Measurements from ENCODE around the gene PTBP2. TPM values are rescaled to one million over a fixed set of nuclear protein-coding genes. Genes with fewer than 3 reads are reported as not detected.

PTBP2 gene
- total and polyA plus RNA-seq, 8 donors = 4.5 to 376 (median 26.0) TPM

DNA sequence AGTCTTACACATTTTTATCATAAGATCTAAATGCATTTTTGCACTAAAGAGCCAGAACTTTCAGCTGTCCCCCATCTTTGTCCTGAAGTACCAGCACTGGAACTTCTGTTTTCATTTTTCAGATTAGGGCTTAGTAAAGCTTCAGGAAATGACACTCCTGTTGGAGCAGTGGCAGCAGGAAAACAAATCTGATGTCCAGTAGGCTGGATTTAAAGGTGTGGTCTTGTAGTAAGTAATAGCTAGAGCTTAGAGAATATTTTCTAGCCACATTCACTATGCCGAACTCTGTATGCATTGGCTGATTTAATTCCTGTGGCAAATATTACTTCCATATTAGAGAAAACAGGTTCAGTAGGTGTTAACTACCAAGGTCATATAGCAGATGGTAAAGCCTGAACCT lies 103.6 kb downstream of the PTBP2 start:
- Histone ChIP-seq H3K27ac (no peak overlapping the region), H3K27me3 (no peaks in the 10 kb centered on the region), H3K9me3 (no peaks in the 10 kb centered on the region), H3K36me3 (peaks cover 0 to 5% (median 2%) of the 10 kb centered on the region in 4 donors), H3K4me1 (no peaks in the 10 kb centered on the region), H3K4me3 (no peak overlapping the region)
- TF ChIP-seq POLR2AphosphoS5 (IDR thresholded peaks at IDR 0.05) (no peak), EP300 (IDR thresholded peaks at IDR 0.05) (no peak), POLR2A (IDR thresholded peaks at IDR 0.05) (no peak)
- TF ChIP-seq, protein P1, sequence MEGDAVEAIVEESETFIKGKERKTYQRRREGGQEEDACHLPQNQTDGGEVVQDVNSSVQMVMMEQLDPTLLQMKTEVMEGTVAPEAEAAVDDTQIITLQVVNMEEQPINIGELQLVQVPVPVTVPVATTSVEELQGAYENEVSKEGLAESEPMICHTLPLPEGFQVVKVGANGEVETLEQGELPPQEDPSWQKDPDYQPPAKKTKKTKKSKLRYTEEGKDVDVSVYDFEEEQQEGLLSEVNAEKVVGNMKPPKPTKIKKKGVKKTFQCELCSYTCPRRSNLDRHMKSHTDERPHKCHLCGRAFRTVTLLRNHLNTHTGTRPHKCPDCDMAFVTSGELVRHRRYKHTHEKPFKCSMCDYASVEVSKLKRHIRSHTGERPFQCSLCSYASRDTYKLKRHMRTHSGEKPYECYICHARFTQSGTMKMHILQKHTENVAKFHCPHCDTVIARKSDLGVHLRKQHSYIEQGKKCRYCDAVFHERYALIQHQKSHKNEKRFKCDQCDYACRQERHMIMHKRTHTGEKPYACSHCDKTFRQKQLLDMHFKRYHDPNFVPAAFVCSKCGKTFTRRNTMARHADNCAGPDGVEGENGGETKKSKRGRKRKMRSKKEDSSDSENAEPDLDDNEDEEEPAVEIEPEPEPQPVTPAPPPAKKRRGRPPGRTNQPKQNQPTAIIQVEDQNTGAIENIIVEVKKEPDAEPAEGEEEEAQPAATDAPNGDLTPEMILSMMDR (IDR thresholded peaks at IDR 0.05) = no peak
- intact Hi-C loops (cut with DNase I; ENCODE audit: low total_unique reads) = no loop called here
- 77 to 100% (median 90%) methylated on average over 1 of the region's 1 CpG for WGBS, 5 donors
- no peak for DNase-seq

DNA sequence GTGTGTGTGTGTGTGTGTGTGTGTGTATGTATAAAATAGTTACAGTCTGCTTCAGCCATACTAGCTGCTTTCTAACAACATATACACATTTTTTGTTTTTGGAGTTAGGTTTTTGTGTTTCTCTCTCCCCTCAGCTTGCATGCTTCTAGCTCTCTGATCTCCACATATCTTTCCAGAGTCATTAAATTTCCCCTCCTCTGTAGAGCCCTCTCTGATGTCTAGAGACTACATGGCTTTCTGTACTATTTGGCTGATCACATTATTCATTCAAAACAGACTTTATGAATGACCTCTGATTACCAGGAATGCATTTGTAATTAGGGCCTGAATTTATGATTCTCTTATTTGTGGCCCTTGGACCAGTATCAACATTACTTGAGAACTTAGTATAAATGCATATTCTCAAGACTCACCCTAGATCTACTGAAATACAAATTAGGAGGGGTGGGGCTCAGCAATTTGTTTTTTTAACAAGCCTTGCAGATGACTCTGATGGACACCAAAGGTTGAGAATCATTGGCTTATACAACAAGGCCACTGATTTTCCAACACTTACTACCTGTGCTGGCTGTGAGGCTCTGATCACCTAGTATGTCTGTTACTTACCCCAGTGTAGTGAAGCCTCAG lies 104.5 kb downstream of the PTBP2 start:
- no peak overlapping the region for H3K27ac ChIP-seq
- no peaks in the 10 kb centered on the region for H3K27me3 ChIP-seq
- H3K9me3 ChIP-seq = no peaks in the 10 kb centered on the region
- H3K4me3 ChIP-seq = no peak overlapping the region
- DNase-seq = no peak
- intact Hi-C loops (cut with DNase I; ENCODE audit: low total_unique reads) = no loop called here
- H3K36me3 ChIP-seq = peaks cover 0 to 5% (median 2%) of the 10 kb centered on the region in 4 donors
- H3K4me1 ChIP-seq = no peaks in the 10 kb centered on the region
- TF ChIP-seq POLR2AphosphoS5 (IDR thresholded peaks at IDR 0.05) (no peak), EP300 (IDR thresholded peaks at IDR 0.05) (no peak), POLR2A (IDR thresholded peaks at IDR 0.05) (no peak)
- TF ChIP-seq, protein P1 (IDR thresholded peaks at IDR 0.05) = no peak

DNA sequence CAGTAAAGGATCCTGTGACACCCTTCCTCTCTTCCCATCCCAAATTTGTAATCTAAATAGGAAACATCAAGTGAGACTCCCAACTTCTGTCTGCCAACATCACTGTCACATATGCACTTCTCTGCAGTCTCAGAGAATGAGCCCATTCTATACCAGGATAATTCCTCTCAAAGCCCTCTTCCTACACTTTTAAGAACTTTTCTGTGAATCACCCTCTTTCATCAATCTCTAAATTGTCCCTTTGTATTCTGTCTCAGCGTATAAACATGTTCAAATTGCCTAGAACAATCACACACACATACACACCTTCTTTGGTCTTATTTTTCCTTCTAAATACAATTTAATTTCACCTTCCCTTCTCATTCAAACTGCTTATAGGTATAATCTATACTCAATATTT lies 111.8 kb downstream of the PTBP2 start:
- peaks cover 0 to 7% (median 0%) of the 10 kb centered on the region in 4 donors for H3K4me1 ChIP-seq
- H3K9me3 ChIP-seq = no peaks in the 10 kb centered on the region
- H3K4me3 ChIP-seq = no peak overlapping the region
- no peaks in the 10 kb centered on the region for H3K27me3 ChIP-seq
- no peak for TF ChIP-seq POLR2A (IDR thresholded peaks at IDR 0.05)
- TF ChIP-seq EP300 (IDR thresholded peaks at IDR 0.05) = no peak
- TF ChIP-seq, protein P1 (IDR thresholded peaks at IDR 0.05) = no peak
- TF ChIP-seq POLR2AphosphoS5 (IDR thresholded peaks at IDR 0.05) = no peak
- no peak overlapping the region for H3K27ac ChIP-seq
- no peak for DNase-seq
- H3K36me3 ChIP-seq = no peaks in the 10 kb centered on the region
- WGBS, 5 donors = 88 to 97% (median 92%) methylated on average over 1 of the region's 1 CpG
- intact Hi-C loops (cut with DNase I; ENCODE audit: low total_unique reads) = no loop called here

DNA sequence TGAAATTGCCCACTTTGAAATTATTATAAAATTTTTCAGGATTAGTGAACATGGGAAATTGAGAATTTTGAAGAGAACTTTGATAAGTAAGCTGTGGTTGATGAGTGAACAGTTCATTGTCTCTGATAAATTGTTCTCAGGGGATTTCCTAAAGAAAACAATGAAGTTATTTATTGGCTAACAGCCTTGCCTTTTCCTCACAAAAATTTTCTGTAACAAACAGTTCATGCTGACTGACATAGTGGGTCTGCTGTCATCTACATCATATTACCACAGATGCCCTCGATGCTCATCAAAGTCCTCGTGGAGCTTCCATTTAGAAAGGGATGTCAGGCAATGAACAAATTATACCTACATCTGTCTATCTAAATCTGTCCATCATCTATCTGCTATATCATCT lies 113.4 kb downstream of the PTBP2 start:
- whole genome bisulfite sequencing, 5 donors = 75 to 89% (median 87%) methylated on average over 2 of the region's 2 CpGs
- Histone ChIP-seq H3K4me3 (no peak overlapping the region), H3K27ac (no peak overlapping the region), H3K4me1 (peaks cover 0 to 7% (median 0%) of the 10 kb centered on the region in 4 donors), H3K27me3 (no peaks in the 10 kb centered on the region), H3K9me3 (no peaks in the 10 kb centered on the region), H3K36me3 (no peaks in the 10 kb centered on the region)
- TF ChIP-seq, protein P1 (IDR thresholded peaks at IDR 0.05) = no peak
- TF ChIP-seq EP300 (IDR thresholded peaks at IDR 0.05) = no peak
- TF ChIP-seq POLR2AphosphoS5 (IDR thresholded peaks at IDR 0.05) = no peak
- TF ChIP-seq POLR2A (IDR thresholded peaks at IDR 0.05) = no peak
- intact Hi-C loops (cut with DNase I; ENCODE audit: low total_unique reads) = no loop called here
- no peak for DNase-seq

Measured in stomach (tissue), 9 donors.